Bronchial epithelial cell (primary cell): ENCODE measurements around the gene ACSM5. TPM values are rescaled to one million over a fixed set of nuclear protein-coding genes. Genes with fewer than 3 reads are reported as not detected.

ENCODE experiments used
- DNase-seq: peaks from one replicate; pipeline ENCODE4 v3.0.0-alpha.2; 2010; ENCODE audit warnings: low read depth
- FAIRE-seq: peaks from 2 replicates; lab custom pipeline; 2011; peaks lifted over from hg19 to GRCh38; lab: Jason Lieb, UNC
- H3K27me3 ChIP-seq: 2 replicates; pipeline ENCODE4 v1.5.1; 2011; ENCODE audit warnings: low read length; ENCODE audit not compliant: control insufficient read depth, insufficient read depth
- H3K36me3 ChIP-seq: 2 replicates; pipeline ENCODE4 v1.5.1; 2011; ENCODE audit warnings: low read length; ENCODE audit not compliant: control insufficient read depth, insufficient read depth
- H3K4me3 ChIP-seq: 2 replicates; pipeline ENCODE4 v1.5.1; 2011; ENCODE audit warnings: mild to moderate bottlenecking, low read depth, low read length, control low read depth
- CTCF ChIP-seq: IDR thresholded peaks from 2 replicates; pipeline ENCODE4 v1.5.1; 2011; ENCODE audit warnings: mild to moderate bottlenecking, moderate library complexity, low read length, control low read depth, inconsistent platforms; ENCODE audit not compliant: insufficient read depth, severe bottlenecking
- total RNA-seq: library from RNA; depleted of rRNA; stranded (reverse); fragments of >200 nt; gene quantifications from 2 replicates; pipeline ENCODE4 v1.2.1, GENCODE V29; 2014

Gene ACSM5
- total RNA-seq, 1 donor from 2014 or later, result not detected

- H3K27me3 ChIP-seq, result no peaks in the 10 kb centered on the region
- DNase-seq, result peak; percentile 42
- peak; percentile 78 for TF ChIP-seq CTCF
- no peak overlapping the region for H3K4me3 ChIP-seq
- H3K36me3 ChIP-seq, result no peaks in the 10 kb centered on the region
- no peak for FAIRE-seq
Observed at GRCh38 chr16:20385844-20386832, 23.2 kb upstream of the ACSM5 start.

GRCh38 chr16:20387978-20388377 is 21.4 kb upstream of the ACSM5 start:
- DNase-seq, result no peak
- Histone ChIP-seq H3K27me3 (no peaks in the 10 kb centered on the region), H3K36me3 (no peaks in the 10 kb centered on the region), H3K4me3 (no peak overlapping the region)
- FAIRE-seq, result no peak
- no peak for TF ChIP-seq CTCF

DNA sequence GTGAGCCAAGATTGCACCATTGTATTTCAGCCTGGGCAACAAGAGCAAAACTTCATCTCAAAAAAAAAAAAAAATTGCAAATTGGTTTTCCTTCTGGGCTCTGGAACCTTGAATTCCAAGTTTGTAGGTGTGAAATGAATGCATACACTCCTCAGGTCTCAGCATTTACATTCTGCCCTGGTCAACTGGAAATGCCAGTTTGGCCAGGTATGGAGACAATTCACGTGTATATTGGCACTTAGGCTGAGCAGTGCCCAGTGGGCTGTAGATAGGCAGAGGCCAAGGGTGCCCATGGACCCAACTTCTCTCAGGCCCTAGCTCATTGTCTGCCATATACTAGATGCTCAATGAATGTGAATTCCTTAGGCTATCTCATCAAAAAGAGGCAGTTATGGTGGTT is 20.5 kb upstream of the ACSM5 start:
- TF ChIP-seq CTCF, result no peak
- H3K4me3 ChIP-seq, result no peak overlapping the region
- H3K36me3 ChIP-seq, result no peaks in the 10 kb centered on the region
- no peak for FAIRE-seq
- no peak for DNase-seq
- no peaks in the 10 kb centered on the region for H3K27me3 ChIP-seq

DNA sequence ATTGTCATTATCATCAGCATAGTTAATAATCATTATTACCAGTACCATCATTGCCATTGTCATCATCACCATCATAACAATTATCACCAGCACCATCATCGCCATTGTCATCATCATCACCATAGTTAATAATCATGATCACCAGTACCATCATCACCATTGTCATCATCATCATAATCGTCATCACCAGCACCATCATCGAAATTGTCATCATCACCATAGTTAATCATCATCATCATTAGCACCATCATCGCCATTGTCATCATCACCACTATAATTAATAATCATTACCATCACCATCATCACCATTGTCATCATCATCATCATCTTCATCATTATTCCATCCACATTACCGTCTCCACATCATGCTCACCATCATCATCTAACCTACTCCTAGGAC is 18.3 kb upstream of the ACSM5 start:
- no peak for TF ChIP-seq CTCF
- Histone ChIP-seq H3K36me3 (no peaks in the 10 kb centered on the region), H3K4me3 (no peak overlapping the region), H3K27me3 (no peaks in the 10 kb centered on the region)
- FAIRE-seq (no peak), DNase-seq (no peak)

- no peak overlapping the region for H3K4me3 ChIP-seq
- FAIRE-seq (no peak), DNase-seq (no peak)
- H3K36me3 ChIP-seq, result no peaks in the 10 kb centered on the region
- no peaks in the 10 kb centered on the region for H3K27me3 ChIP-seq
- TF ChIP-seq CTCF, result no peak
Observed at GRCh38 chr16:20393801-20394577, 15.3 kb upstream of the ACSM5 start.
